ENCODE results near the gene RASSF4.

DNA sequence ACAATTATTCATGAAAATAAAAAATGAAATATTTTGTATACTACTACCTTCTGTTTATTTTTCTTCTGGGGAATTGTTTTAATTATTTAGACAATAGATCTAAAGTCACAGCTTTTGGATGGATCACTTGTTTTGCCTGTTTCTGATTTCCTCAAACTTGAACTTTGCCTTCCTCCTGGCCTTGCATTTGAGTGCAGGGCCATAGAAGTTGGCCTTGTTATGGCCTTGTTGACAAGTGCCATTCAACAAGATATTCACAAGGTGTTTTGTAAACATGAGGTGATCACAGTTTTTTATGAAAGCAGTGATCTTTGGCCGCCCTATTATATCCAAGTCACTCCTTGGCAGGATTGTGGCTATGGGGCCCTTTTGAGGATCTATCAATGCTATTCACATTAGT lies 45.7 kb downstream of the RASSF4 start:
- no peak for TF ChIP-seq POLR2A (IDR thresholded peaks at IDR 0.05)
- TF ChIP-seq, protein P1, sequence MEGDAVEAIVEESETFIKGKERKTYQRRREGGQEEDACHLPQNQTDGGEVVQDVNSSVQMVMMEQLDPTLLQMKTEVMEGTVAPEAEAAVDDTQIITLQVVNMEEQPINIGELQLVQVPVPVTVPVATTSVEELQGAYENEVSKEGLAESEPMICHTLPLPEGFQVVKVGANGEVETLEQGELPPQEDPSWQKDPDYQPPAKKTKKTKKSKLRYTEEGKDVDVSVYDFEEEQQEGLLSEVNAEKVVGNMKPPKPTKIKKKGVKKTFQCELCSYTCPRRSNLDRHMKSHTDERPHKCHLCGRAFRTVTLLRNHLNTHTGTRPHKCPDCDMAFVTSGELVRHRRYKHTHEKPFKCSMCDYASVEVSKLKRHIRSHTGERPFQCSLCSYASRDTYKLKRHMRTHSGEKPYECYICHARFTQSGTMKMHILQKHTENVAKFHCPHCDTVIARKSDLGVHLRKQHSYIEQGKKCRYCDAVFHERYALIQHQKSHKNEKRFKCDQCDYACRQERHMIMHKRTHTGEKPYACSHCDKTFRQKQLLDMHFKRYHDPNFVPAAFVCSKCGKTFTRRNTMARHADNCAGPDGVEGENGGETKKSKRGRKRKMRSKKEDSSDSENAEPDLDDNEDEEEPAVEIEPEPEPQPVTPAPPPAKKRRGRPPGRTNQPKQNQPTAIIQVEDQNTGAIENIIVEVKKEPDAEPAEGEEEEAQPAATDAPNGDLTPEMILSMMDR (IDR thresholded peaks at IDR 0.05): no peak

Data from body of pancreas (tissue), 4 donors.